Measurements from ENCODE around the gene OTOP2. TPM values are rescaled to one million over a fixed set of nuclear protein-coding genes. Genes with fewer than 3 reads are reported as not detected.

The OTOP2 gene
- total and polyA plus RNA-seq, 2 of the 4 experiments (the other 2 are of a cell fraction) = not detected

DNA sequence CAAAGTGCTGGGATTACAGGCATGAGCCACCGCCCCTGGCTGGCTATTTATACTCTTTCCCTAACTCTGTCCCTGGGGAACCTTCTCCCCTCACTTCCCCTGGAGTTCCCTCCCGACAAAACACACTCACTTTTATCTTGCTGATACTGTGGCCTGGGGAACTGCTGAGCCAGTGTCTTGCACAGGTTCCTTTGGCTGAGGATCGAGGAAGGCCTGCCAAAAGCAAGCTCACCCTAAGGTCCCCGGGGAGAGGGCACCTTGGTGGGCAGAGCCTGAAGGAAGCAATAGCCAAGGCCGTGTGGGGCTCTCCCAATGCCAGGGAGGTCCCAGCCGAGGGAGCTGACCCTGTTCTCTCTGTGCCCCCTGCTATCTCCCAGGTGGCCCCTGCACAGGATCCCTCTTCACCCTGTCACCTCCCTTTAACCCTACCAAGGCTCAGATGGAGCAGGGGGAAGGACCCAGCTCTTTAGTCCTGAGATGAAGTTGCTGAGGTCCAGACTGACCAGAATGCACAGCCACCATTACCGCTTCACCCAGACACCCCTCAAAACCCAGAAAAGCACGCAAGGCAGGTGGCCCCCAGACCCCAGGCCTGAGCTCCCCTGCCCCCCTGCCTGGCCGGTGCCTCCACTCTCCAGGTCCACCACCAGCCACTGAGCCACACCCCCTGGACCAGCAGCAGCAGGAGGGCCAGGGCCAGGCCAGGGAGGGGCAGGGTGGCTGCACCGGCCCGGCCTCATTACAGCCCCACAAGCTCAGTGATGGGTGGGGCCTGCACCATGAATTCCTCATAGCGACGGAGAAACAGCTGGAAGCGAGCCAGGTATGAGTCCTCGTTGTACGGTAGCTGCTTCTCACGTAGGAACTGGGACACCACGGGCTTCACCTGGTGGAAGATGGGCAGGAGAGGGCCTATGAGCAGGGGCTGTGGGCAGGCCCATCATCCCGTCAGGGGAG is 46.2 kb upstream of the OTOP2 start (continued):
- no peak for TF ChIP-seq SMC3 (IDR thresholded peaks at IDR 0.05; ENCODE audit: low read depth, low read length)

DNA sequence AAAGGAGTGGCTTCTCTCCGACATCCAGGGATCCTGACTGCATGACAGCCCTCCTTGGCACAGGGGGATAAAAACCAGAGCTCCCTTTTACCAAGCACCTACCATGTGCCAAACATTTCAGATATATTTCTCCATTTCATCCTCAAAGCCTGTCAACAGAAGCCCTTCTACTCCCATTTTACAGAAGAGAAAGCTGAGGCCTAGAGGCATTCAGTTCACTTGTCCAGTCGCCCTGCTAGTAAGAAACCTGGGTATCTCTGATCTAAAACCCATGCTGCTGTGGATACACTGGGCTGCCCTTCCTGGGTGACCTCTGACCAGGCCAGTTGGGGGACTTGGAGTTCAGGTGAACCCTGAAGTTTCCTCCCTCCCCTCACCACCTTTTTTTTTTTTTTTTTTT is 45.4 kb upstream of the OTOP2 start:
- ChIA-PET CTCF (no interaction called here), POLR2A (ENCODE audit: unreplicated experiment) (no interaction called here)
- H3K79me1 ChIP-seq (ENCODE audit: low read depth in 1 of 2, low read length in 2 of 2) = 0 out of 4 replicates have a peak, but pooled peaks cover 4 to 5% of the 10 kb centered on the region in 2 experiments
- H3K4me2 ChIP-seq (ENCODE audit: low read depth, low read length) = no peak overlapping the region
- no peak overlapping the region for H3K27ac ChIP-seq (ENCODE audit: insufficient read depth, low read length)
- intact Hi-C loops (cut with micrococcal nuclease) (no loop called here), dilution Hi-C loops (cut with HindIII; ENCODE audit: low sequenced_read_pairs, unreplicated experiment) (no loop called here), in situ Hi-C loops (cut with MboI; ENCODE audit: low sequenced_read_pairs) (no loop called here)
- no peak overlapping the region for H3K4ac ChIP-seq (ENCODE audit: low read depth, low read length)
- H3K27me3 ChIP-seq (ENCODE audit: control insufficient read depth, insufficient read depth, low read length) = peaks cover 41% of the 10 kb centered on the region
- no peak overlapping the region for H2AFZ ChIP-seq (replicated peaks; ENCODE audit: low read length, poor library complexity)
- H3K18ac ChIP-seq (ENCODE audit: low read depth, low read length) = no peak overlapping the region
- 67% methylated on average over 1 of the region's 2 CpGs; no CpG with 5 or more reads in 1 of the 2 experiments for WGBS, 2 experiments (ENCODE audit: extremely low coverage in 2 of 2, insufficient read length in 1 of 2)
- no peak overlapping the region for H4K91ac ChIP-seq (ENCODE audit: insufficient read depth, low read depth, low read length)
- H2BK20ac ChIP-seq (ENCODE audit: low read depth, low read length) = no peak overlapping the region
- ATAC-seq (ENCODE audit: low read depth) (no peak), DNase-seq (no peak)
- H4K8ac ChIP-seq (ENCODE audit: low read depth in 2 of 2, low read length in 2 of 2) = no peak overlapping the region
- H3K14ac ChIP-seq (replicated peaks; ENCODE audit: low read depth, low read length) = no peak overlapping the region
- no peaks in the 10 kb centered on the region for H3K9me3 ChIP-seq (ENCODE audit: control insufficient read depth, insufficient read depth, low read length)
- H3K4me1 ChIP-seq (ENCODE audit: control insufficient read depth, insufficient read depth, low read length) = no peaks in the 10 kb centered on the region
- H2AK5ac ChIP-seq (ENCODE audit: low read depth, low read length) = no peak overlapping the region
- no peak overlapping the region for H2BK120ac ChIP-seq (ENCODE audit: low read depth, low read length)
- no peaks in the 10 kb centered on the region for H4K20me1 ChIP-seq (ENCODE audit: insufficient read depth, low read length)
- H3K36me3 ChIP-seq (ENCODE audit: control insufficient read depth, insufficient read depth, low read length) = no peaks in the 10 kb centered on the region
- H3K4me3 ChIP-seq (ENCODE audit: insufficient read depth, low read depth, low read length) = no peak overlapping the region
- no peak overlapping the region for H2BK15ac ChIP-seq (ENCODE audit: low read depth, low read length)
- H2BK5ac ChIP-seq (ENCODE audit: low read depth, low read length, poor library complexity, severe bottlenecking) = no peak overlapping the region
- H3K9ac ChIP-seq (ENCODE audit: low read depth, low read length) = no peak overlapping the region
- no peak overlapping the region for H4K5ac ChIP-seq (ENCODE audit: low read depth, low read length)
- no peak overlapping the region for H3K56ac ChIP-seq (ENCODE audit: extremely low read depth, insufficient read depth, low read length)
- no peak overlapping the region for H3K23ac ChIP-seq (ENCODE audit: low read depth, low read length)
- BruUV-seq (replicated peaks) = no TSS peak
- H2AK9ac ChIP-seq (replicated peaks; ENCODE audit: low read depth, low read length, poor library complexity) = no peak overlapping the region
- H3K9me1 ChIP-seq (ENCODE audit: insufficient read depth, low read length) = no peaks in the 10 kb centered on the region
- TF ChIP-seq SMC3 (IDR thresholded peaks at IDR 0.05; ENCODE audit: low read depth, low read length) (no peak), MAZ (IDR thresholded peaks at IDR 0.05; ENCODE audit: borderline replicate concordance, low read depth, low read length) (no peak), RFX5 (IDR thresholded peaks at IDR 0.05; ENCODE audit: low read depth, low read length) (no peak), POLR2A (IDR thresholded peaks at IDR 0.05; ENCODE audit: low read depth, low read length) (no peak), MAFK (IDR thresholded peaks at IDR 0.05; ENCODE audit: low read depth, low read length) (no peak), CHD1 (IDR thresholded peaks at IDR 0.05; ENCODE audit: low read depth, low read length) (no peak), FOS (IDR thresholded peaks at IDR 0.05; ENCODE audit: low read depth, low read length) (no peak), CEBPB (IDR thresholded peaks at IDR 0.05; ENCODE audit: low read depth, low read length) (no peak), MXI1 (IDR thresholded peaks at IDR 0.05; ENCODE audit: borderline replicate concordance, low read depth, low read length) (no peak), RCOR1 (IDR thresholded peaks at IDR 0.05; ENCODE audit: insufficient replicate concordance, low read length) (no peak), BHLHE40 (IDR thresholded peaks at IDR 0.05; ENCODE audit: low read depth, low read length) (no peak)
- TF ChIP-seq, protein P1, sequence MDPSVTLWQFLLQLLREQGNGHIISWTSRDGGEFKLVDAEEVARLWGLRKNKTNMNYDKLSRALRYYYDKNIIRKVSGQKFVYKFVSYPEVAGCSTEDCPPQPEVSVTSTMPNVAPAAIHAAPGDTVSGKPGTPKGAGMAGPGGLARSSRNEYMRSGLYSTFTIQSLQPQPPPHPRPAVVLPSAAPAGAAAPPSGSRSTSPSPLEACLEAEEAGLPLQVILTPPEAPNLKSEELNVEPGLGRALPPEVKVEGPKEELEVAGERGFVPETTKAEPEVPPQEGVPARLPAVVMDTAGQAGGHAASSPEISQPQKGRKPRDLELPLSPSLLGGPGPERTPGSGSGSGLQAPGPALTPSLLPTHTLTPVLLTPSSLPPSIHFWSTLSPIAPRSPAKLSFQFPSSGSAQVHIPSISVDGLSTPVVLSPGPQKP (IDR thresholded peaks at IDR 0.05; ENCODE audit: borderline replicate concordance, low read depth, low read length) = no peak
- TF ChIP-seq, protein P2, sequence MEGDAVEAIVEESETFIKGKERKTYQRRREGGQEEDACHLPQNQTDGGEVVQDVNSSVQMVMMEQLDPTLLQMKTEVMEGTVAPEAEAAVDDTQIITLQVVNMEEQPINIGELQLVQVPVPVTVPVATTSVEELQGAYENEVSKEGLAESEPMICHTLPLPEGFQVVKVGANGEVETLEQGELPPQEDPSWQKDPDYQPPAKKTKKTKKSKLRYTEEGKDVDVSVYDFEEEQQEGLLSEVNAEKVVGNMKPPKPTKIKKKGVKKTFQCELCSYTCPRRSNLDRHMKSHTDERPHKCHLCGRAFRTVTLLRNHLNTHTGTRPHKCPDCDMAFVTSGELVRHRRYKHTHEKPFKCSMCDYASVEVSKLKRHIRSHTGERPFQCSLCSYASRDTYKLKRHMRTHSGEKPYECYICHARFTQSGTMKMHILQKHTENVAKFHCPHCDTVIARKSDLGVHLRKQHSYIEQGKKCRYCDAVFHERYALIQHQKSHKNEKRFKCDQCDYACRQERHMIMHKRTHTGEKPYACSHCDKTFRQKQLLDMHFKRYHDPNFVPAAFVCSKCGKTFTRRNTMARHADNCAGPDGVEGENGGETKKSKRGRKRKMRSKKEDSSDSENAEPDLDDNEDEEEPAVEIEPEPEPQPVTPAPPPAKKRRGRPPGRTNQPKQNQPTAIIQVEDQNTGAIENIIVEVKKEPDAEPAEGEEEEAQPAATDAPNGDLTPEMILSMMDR (conservative IDR thresholded peaks at IDR 0.05; ENCODE audit: low read depth, low read length) = no peak

Measured in IMR-90 (cell line).